T-helper 1 cell treated with Interleukin-12 subunit alpha and Interleukin-12 subunit beta and Interleukin-4 antibody, amounts not matched to agents 30 ng/mL and 1 ng/mL, for 36 hours (primary cell): Measurements from ENCODE around the gene CA5A. TPM values are rescaled to one million over a fixed set of nuclear protein-coding genes. Genes with fewer than 3 reads are reported as not detected.
"Not testable (repeated sequence)": the region's sequence is repeated elsewhere in the genome, so short reads cannot be mapped to it uniquely, and the experiment has no call there.

Experiments used
- intact Hi-C: fragments of 100-400 bp; cut with micrococcal nuclease; formaldehyde crosslinking; loops from one replicate; pipeline ENCODE4 v1.15.1; 2024
- total RNA-seq: library from RNA; stranded (reverse); gene quantifications from 2 replicates; pipeline ENCODE4 v1.2.3, GENCODE V29; 2022

Gene CA5A
- total RNA-seq, 1 donor from 2014 or later, result not detected

DNA sequence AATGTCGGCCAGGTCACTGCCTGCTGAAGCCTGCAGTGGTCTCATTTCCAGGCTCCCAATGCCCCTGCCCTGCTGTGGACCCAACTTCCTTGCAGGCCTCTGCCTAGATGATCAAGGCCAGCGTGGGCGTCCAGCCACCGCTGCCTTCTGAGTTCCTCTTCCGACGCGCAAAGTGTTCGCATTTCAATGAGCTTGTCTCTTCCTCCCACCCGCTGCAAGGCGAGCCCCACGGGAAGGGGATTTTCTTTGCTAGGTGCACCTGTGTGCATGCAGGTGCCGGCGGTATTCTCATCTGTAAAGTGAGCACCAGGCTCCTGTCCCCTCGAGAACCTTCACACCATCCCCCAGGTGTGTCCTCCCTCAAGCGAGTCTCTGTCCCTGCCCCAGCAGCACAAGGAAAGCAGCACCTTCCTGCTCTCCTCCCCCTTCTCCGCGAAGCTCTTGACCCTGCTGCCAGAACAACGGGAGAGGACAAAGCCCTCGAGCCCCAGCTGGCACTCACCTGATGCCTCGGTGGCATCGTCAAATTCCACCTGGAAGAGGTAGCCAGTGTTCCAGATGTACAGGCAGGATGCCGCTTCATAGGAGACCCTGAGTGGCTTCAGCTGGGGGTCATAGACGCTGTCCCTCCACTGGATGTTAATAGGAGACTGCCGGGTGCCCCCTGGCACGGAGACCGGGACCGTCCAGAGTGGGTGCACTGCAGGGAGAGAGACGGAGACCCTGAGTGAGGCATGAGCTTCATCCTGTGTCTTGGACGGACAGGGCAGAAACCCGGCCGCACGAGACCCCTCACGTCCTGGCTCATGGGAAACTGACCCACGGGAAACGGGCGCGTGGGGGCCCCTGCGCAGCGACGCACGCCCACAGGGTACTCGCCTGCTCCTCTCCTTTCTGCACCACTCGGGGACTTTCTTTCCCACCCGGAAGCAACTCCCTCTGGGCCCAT is 9.8 kb downstream of the CA5A start:
- intact Hi-C loops, result no loop called here

DNA sequence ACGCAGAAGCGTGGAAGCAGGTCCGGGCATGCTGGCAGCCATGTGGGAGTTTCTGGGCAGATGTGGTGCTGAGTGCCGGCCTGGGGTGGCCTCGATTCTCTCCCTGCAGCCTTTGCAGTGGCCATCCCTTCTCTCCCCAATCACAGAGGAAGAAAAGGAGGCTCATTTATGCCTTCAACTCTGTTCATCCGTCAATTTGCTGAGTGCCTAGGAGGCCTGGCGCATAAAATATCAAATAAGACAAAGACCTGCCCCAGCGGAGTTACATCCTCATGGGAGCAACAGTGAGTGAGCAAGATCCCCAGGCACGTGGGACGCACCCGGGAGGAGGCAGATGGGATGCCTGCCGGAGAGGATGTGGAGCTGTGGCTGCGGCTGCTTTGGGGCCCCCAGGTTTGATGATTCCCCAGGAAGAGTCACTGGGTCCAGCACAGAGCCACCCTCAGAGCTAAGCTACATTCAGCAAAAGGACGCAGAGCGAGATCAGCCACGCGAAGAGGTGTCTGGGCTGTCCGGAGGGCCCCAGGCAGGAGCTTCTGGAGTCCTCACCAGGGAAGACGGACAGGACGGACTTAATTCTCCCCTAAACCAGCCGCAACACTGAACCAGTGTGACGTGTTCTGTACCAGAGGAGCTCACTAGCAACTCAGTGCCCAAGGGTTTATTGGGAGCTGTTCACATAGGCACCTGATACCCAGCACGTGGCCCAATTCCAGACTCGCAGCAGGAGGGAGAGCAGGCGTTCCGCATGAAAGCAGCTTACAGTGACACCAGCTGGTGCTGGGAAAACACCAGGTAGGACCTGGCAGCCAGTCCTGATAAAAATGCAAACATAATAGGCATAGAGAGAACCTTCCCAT is 11.3 kb downstream of the CA5A start:
- intact Hi-C loops, result no loop called here

GRCh38 chr16:87924041-87924810 is 12.1 kb downstream of the CA5A start:
- intact Hi-C loops, result no loop called here

- intact Hi-C loops, result no loop called here
Measured at GRCh38 chr16:87922250-87922871, 14.0 kb downstream of the CA5A start.

DNA sequence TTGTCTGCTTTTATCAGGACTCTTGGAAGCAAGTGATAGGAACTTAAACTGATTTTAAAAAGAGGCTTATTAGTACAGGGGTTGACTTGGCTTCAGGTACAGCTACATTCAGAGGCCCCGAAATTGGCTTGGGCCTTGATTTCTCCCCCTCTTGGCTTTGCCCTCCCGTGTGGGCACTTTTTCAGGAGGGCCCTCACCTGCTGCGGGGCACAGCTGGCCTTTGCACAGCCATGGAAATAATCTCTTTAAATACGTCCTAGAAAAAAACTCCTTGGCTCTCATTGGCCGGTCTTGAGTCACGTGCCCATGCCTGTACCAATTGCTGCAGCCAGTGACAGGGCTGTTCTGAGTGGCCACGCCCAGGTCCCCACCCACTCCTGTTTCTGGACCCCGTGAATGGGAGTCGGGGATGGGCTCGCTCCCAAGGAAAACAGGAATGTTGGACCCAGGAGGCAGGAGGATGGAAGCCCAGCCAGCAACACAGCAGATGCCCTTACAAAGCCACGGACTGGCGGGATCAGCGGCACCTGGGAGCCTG is 15.0 kb downstream of the CA5A start:
- intact Hi-C loops, result no loop called here

- intact Hi-C loops, result no loop called here
Measured at GRCh38 chr16:87919681-87919994, 16.7 kb downstream of the CA5A start.

DNA sequence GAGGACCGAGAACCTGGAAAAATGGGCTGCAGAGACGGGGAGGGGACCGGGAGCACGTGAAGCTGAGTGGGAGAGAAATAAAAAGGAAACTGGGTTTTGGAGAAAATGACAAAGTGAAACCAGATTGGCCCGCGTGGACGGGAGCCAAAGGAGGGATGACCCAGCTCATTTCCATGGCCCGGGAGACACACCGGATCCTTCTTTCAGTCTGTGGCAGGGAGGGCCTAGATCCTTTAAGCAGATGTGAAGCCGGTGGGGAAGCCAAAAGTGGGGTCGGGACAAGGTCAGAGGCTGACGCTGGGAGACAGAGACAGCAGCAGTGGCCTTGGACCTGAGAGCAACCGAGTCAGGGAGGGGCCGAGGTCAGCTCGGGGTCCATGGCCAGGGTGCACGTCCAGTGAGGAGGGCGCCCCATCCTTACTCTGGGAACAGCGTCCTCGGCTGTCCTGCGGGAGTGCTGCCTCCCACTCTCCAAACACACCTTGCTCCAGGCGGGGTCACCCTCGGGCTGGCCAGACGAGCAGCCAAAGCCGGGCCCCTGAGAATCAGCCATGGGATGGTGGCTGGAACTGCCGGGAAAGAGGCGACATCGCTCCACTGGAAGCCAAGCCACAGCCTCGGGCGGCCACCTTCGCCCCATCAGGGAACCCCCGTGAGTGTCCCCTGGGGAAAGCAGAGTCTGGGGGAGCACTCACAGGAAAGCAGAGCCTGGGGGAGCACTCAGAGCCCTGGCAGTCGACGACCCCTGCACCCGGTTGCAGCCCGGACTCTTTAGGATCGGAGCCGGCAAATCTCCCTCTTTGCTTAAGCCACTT is 17.3 kb downstream of the CA5A start:
- intact Hi-C loops, result no loop called here

GRCh38 chr16:87918338-87918737 is 18.0 kb downstream of the CA5A start:
- intact Hi-C loops, result no loop called here

DNA sequence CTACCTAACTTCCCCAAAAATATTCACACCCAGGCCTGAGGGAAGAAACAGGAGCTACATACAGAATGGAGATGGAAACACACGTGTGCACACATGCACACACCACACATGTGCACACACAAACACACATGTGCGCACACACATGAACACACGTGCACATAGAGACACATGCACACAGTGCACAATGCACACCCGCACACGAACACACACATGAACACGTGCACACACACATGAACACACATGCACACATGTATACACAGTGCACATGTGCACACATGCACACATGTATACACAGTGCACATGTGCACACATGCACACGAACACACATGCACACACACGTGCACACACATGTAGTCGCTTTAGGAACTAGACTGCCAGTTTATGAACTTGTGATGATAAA is 18.8 kb downstream of the CA5A start:
- intact Hi-C loops, result no loop called here

GRCh38 chr16:87914812-87915211 is 21.5 kb downstream of the CA5A start:
- intact Hi-C loops, result no loop called here

DNA sequence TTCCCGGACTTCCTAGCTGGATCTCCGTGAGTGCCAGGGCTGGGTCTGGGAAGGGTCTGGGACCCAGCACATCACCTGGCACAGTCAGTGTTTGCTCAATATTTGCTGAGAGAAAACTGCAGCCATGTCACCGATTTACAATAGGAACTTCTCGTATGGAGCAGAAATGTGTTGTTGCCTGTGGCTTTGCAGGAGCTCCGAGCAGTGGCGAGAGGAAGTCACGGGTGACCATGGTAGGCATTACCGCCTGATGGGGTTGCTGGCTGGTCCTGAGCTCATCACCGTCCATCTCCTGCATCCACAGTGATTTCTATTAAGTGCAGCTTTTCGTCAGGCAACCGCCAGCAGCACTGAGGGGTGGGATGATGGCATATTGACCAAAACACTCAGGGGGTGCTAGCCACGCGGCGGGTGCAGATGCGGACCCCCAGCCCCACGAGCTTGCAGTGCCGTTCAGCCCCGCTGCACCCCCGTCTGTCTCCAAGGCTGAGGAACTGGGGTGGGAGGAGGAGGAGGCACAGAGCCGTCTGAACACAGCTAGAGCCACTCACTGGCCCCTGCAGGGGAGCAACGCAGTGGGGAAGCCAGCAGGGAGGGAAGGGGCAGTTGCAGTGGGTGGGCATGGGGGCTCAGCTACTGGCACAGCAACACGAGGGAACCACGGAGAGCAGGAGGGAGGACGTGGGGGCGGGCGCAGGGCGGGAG is 22.2 kb downstream of the CA5A start:
- intact Hi-C loops, result not testable (repeated sequence)

DNA sequence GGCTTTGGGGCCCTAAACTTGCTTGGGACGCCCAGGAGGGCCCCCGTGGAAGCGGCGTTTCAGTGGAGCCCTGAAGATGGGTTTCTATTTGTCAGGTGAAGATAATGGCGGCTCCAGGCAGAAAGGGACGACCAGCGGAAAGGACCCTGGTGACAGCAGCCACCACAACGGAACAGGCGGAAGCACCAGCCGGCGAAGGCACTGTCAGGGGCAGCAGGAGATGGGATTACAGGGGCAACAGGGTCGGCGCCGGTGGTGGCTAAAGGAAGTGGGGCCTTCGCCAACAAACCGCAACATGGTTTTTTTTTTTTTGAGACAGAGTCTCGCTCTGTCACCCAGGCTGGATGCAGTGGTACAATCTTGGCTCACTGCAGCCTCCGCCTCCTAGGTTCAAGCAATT is 23.6 kb downstream of the CA5A start:
- intact Hi-C loops, result not testable (repeated sequence)

- intact Hi-C loops, result not testable (repeated sequence)
Measured at GRCh38 chr16:87911106-87911763, 25.1 kb downstream of the CA5A start.

- intact Hi-C loops, result loop anchor here (1.0 kb wide), 5 partner anchors 14 to 130 kb away; no protein-coding TSS in a partner anchor
Measured at GRCh38 chr16:87909203-87909935, 27.0 kb downstream of the CA5A start.

- intact Hi-C loops, result not testable (repeated sequence)
Measured at GRCh38 chr16:87908101-87908500, 28.2 kb downstream of the CA5A start.

GRCh38 chr16:87905521-87905920 is 30.8 kb downstream of the CA5A start:
- intact Hi-C loops, result not testable (repeated sequence)

- intact Hi-C loops, result not testable (repeated sequence)
Measured at GRCh38 chr16:87904963-87905362, 31.4 kb downstream of the CA5A start.

DNA sequence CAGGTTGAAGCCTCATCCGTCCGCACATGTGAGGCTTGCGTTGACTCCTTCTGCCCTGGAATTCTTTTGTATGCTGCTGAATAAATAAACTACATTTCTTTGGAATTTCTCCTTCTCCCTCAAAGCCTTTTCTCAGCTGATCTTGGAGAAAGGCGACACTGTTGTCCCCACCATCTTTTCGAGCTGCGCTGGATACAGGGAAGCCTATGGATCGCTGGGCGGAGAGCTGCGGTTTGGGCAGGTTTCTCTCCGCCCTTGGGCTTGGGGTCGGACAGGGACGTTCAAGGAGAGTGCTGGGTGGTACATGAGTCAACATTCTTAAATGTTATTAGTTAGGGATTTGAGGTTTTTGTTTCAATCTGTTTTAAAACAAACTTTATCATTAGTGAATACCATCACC is 35.8 kb downstream of the CA5A start:
- intact Hi-C loops, result not testable (repeated sequence)
